Esophagus squamous epithelium (tissue), 5 donors: ENCODE data around the gene TRAF3. TPM values are rescaled to one million over a fixed set of nuclear protein-coding genes. Genes with fewer than 3 reads are reported as not detected.

ENCODE experiments used
- DNase-seq: peaks from one replicate; lab custom pipeline; 2025; lab: John Stamatoyannopoulos, UW
- H3K27ac ChIP-seq, 4 donors: fragments of 200-600 bp; sonication (generic); one replicate each; pipeline ENCODE4 v1.5.1; 2016 to 2019; ENCODE audit warnings: mild to moderate bottlenecking in 1 of 4
- H3K27me3 ChIP-seq, 4 donors: fragments of 200-600 bp; sonication (generic); 1 replicate in 3 of 4; 2 replicates in 1 of 4; pipeline versions ENCODE4 v1.5.1 to v1.6.0; 2017 to 2021; ENCODE audit warnings: antibody characterized with exemption in 1 of 4
- H3K36me3 ChIP-seq, 3 donors: fragments of 200-600 bp; sonication (generic); one replicate each; pipeline ENCODE4 v1.5.1; 2016 to 2019
- H3K4me1 ChIP-seq, 3 donors: fragments of 200-600 bp; sonication (generic); one replicate each; pipeline ENCODE4 v1.5.1; 2017 to 2019
- H3K4me3 ChIP-seq, 4 donors: fragments of 200-600 bp; sonication (generic); 1 replicate in 3 of 4; 2 replicates in 1 of 4; pipeline ENCODE4 v1.5.1; 2016 to 2019; ENCODE audit warnings: mild to moderate bottlenecking in 2 of 4, moderate library complexity in 1 of 4
- H3K9me3 ChIP-seq, 3 donors: fragments of 200-600 bp; sonication (generic); one replicate each; pipeline ENCODE4 v1.5.1; 2016 to 2019
- CTCF ChIP-seq, 6 experiments: fragments of 450-650 bp in 4 of 6; fragments of 200-600 bp in 2 of 6; sonication (generic) in 2 of 6; IDR thresholded peaks; one replicate each; pipeline ENCODE4 v1.5.1; 2016 to 2019; ENCODE audit warnings: antibody characterized with exemption in 6 of 6, mild to moderate bottlenecking in 4 of 6, moderate library complexity in 4 of 6
- POLR2A ChIP-seq, 4 donors: fragments of 450-650 bp; IDR thresholded peaks; one replicate each; pipeline ENCODE4 v1.6.1; 2017; ENCODE audit warnings: antibody characterized with exemption in 4 of 4, mild to moderate bottlenecking in 4 of 4, moderate library complexity in 3 of 4
- WGBS, 2 donors: methylation state at CpG; one replicate each; pipeline ENCODE4 v1.1.5; 2018; 5-methylcytosine and 5-hydroxymethylcytosine counted together
- intact Hi-C: fragments of 100-400 bp; cut with DNase I; formaldehyde crosslinking; loops from one replicate; pipeline ENCODE4 v1.15.0; 2022
- total RNA-seq, 4 donors: library from RNA; depleted of rRNA; stranded (reverse); fragments of >200 nt; gene quantifications; one replicate each; pipeline ENCODE4 v1.1.0, GENCODE V29; 2016
- donor health status: DM: yes; HTN: yes; CAD: no.

The TRAF3 gene
- total RNA-seq, 4 donors from 2014 or later: 11.2 to 19.3 (median 13.2) TPM

GRCh38 chr14:102917469-102918211 is 140.4 kb downstream of the TRAF3 start:
- Histone ChIP-seq H3K27ac (no peak overlapping the region), H3K36me3 (peaks cover 0 to under 1% (median 0%) of the 10 kb centered on the region in 3 donors), H3K9me3 (no peaks in the 10 kb centered on the region), H3K27me3 (peaks cover 0 to 15% (median 0%) of the 10 kb centered on the region in 4 donors), H3K4me1 (peaks cover under 1 to 4% (median 2%) of the 10 kb centered on the region in 3 donors), H3K4me3 (no peak overlapping the region)
- TF ChIP-seq POLR2A (IDR thresholded peaks at IDR 0.05): no peak
- TF ChIP-seq CTCF (IDR thresholded peaks at IDR 0.05): peak; percentile 33 to 57 (median 56)
- DNase-seq: no peak
- 83 to 100% methylated on average over 1 of the region's 12 CpGs for WGBS, 2 donors
- intact Hi-C loops: no loop called here

GRCh38 chr14:102918438-102918837 is 141.2 kb downstream of the TRAF3 start:
- no peak overlapping the region for H3K4me3 ChIP-seq
- DNase-seq: no peak
- whole genome bisulfite sequencing, 2 donors: 53 to 54% methylated on average over 2 of the region's 2 CpGs
- H3K36me3 ChIP-seq: no peaks in the 10 kb centered on the region
- H3K9me3 ChIP-seq: no peaks in the 10 kb centered on the region
- H3K4me1 ChIP-seq: peaks cover 8 to 12% (median 10%) of the 10 kb centered on the region in 3 donors
- no peak for TF ChIP-seq POLR2A (IDR thresholded peaks at IDR 0.05)
- no peak for TF ChIP-seq CTCF (IDR thresholded peaks at IDR 0.05)
- peaks cover 0 to 23% (median 2%) of the 10 kb centered on the region in 4 donors for H3K27me3 ChIP-seq
- no peak overlapping the region for H3K27ac ChIP-seq
- intact Hi-C loops: no loop called here

GRCh38 chr14:102920273-102920997 is 143.2 kb downstream of the TRAF3 start:
- 91 to 96% methylated on average over 5 of the region's 5 CpGs for WGBS, 2 donors
- no peak for DNase-seq
- no peak for TF ChIP-seq POLR2A (IDR thresholded peaks at IDR 0.05)
- TF ChIP-seq CTCF (IDR thresholded peaks at IDR 0.05): no peak

GRCh38 chr14:102920998-102921304 is 143.7 kb downstream of the TRAF3 start:
- no peak for DNase-seq
- Histone ChIP-seq H3K4me3 (no peak overlapping the region), H3K27me3 (peaks cover 0 to 48% (median 8%) of the 10 kb centered on the region in 4 donors), H3K36me3 (no peaks in the 10 kb centered on the region), H3K9me3 (no peaks in the 10 kb centered on the region), H3K27ac (no peak overlapping the region), H3K4me1 (peaks cover 11 to 17% (median 14%) of the 10 kb centered on the region in 3 donors)
- no peak for TF ChIP-seq CTCF (IDR thresholded peaks at IDR 0.05)
- TF ChIP-seq POLR2A (IDR thresholded peaks at IDR 0.05): no peak
- intact Hi-C loops: loop anchor here (10.0 kb wide), 1 partner anchor 226 kb away; no protein-coding TSS in a partner anchor
- 100% methylated on average over 1 of the region's 1 CpG for WGBS, 2 donors

More at GRCh38 chr14:102920273-102920997, 143.2 kb downstream of the TRAF3 start:
- Histone ChIP-seq H3K4me3 (no peak overlapping the region), H3K27ac (no peak overlapping the region), H3K4me1 (peaks cover 11 to 17% (median 14%) of the 10 kb centered on the region in 3 donors), H3K27me3 (peaks cover 0 to 43% (median 8%) of the 10 kb centered on the region in 4 donors), H3K9me3 (no peaks in the 10 kb centered on the region), H3K36me3 (no peaks in the 10 kb centered on the region)
- intact Hi-C loops: loop anchor here (10.0 kb wide), 1 partner anchor 226 kb away; no protein-coding TSS in a partner anchor
